ENCODE data around the gene R3HDM1. TPM values are rescaled to one million over a fixed set of nuclear protein-coding genes. Genes with fewer than 3 reads are reported as not detected.

The R3HDM1 gene
- total RNA-seq, 2 experiments from 2014 or later: 66.5 to 75.8 TPM

DNA sequence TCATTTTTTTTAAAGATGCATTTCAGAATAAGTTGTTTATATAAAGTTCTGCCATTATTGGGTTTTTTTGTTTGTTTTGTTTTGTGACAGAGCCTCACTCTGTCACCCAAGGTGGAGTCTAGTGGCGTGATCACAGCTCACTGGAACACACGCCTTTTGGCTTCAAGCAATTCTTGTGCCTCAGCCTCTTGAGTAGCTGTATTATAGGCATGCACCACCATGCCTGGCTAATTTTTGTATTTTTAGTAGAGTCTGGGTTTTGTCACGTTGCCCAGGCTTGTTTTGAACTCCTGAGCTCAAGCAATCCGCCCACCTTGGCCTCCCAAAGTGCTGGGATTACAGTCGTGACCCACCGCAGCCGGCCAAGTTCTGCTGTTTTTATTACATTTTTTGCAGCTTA lies 72.3 kb downstream of the R3HDM1 start:
- intact Hi-C loops (cut with micrococcal nuclease): no loop called here
- CTCF ChIA-PET: interaction anchor here (0.6 to 3.8 kb wide), 3 partner anchors 104 to 600 kb away, joined by 3 to 10 read pairs (median 3); no protein-coding TSS in a partner anchor

DNA sequence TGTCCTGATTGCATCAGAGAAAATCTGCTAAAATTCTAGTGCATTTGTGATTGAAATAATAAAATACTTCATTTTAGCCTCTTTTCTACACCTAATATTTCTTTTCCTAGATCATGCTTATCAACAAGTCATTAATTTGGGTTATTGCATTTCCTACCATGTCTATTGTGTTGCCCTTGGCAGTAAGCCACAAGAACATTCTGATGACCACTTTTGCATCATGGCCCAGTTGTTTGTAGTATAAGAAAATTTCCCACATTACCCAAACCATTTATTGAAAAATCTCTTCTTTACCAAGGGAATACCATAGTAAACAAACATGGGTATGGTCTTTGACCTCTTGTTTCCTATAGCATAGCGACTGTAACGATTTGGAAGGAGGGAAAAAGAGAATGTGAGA lies 76.3 kb downstream of the R3HDM1 start:
- Mint-ChIP-seq H3K27ac (no peak overlapping the region), H3K4me1 (ENCODE audit: low read depth) (no peaks in the 10 kb centered on the region), H3K4me3 (no peak overlapping the region), H3K36me3 (ENCODE audit: low read depth) (peaks cover 25% of the 10 kb centered on the region), H3K9me3 (no peaks in the 10 kb centered on the region), H3K27me3 (no peaks in the 10 kb centered on the region)
- intact Hi-C loops (cut with micrococcal nuclease): no loop called here
- ATAC-seq (no peak), DNase-seq (no peak)
- ChIA-PET CTCF (no interaction called here), POLR2A (no interaction called here)
- TF ChIP-seq, protein P1, sequence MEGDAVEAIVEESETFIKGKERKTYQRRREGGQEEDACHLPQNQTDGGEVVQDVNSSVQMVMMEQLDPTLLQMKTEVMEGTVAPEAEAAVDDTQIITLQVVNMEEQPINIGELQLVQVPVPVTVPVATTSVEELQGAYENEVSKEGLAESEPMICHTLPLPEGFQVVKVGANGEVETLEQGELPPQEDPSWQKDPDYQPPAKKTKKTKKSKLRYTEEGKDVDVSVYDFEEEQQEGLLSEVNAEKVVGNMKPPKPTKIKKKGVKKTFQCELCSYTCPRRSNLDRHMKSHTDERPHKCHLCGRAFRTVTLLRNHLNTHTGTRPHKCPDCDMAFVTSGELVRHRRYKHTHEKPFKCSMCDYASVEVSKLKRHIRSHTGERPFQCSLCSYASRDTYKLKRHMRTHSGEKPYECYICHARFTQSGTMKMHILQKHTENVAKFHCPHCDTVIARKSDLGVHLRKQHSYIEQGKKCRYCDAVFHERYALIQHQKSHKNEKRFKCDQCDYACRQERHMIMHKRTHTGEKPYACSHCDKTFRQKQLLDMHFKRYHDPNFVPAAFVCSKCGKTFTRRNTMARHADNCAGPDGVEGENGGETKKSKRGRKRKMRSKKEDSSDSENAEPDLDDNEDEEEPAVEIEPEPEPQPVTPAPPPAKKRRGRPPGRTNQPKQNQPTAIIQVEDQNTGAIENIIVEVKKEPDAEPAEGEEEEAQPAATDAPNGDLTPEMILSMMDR (IDR thresholded peaks at IDR 0.05): no peak

More for the DNA sequence above, 72.3 kb downstream of the R3HDM1 start:
- no peaks in the 10 kb centered on the region for H3K9me3 Mint-ChIP-seq
- H3K27me3 Mint-ChIP-seq: no peaks in the 10 kb centered on the region
- no peak overlapping the region for H3K27ac Mint-ChIP-seq
- no peak overlapping the region for H3K4me3 Mint-ChIP-seq
- no peak for ATAC-seq
- TF ChIP-seq, protein P1 (IDR thresholded peaks at IDR 0.05): no peak
- H3K4me1 Mint-ChIP-seq (ENCODE audit: low read depth): no peaks in the 10 kb centered on the region
- DNase-seq: no peak
- POLR2A ChIA-PET: no interaction called here
- peaks cover 21% of the 10 kb centered on the region for H3K36me3 Mint-ChIP-seq (ENCODE audit: low read depth)

DNA sequence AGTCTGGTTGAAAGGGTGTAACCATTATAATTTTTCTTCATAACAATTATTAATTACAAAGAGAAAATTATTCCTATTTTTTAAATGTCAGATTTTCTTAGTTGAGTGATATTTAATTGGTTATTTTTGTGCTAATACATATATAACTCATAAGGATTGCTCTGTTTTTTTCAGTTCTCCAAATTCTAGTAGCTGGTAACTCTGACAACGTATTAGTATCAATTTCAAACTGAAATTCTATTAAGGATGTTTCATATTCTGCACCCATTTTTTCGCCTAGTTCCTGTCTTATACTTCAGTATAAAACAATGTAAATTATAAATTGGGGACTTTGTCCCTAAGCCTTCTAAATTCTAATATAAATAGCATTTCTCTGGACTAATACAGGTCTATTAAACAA lies 81.0 kb downstream of the R3HDM1 start:
- ATAC-seq (no peak), DNase-seq (no peak)
- ChIA-PET POLR2A (no interaction called here), CTCF (no interaction called here)
- intact Hi-C loops (cut with micrococcal nuclease): no loop called here
- H3K36me3 Mint-ChIP-seq (ENCODE audit: low read depth): peaks cover 7% of the 10 kb centered on the region
- H3K27ac Mint-ChIP-seq: no peak overlapping the region
- no peaks in the 10 kb centered on the region for H3K27me3 Mint-ChIP-seq
- no peaks in the 10 kb centered on the region for H3K4me1 Mint-ChIP-seq (ENCODE audit: low read depth)
- no peaks in the 10 kb centered on the region for H3K9me3 Mint-ChIP-seq
- no peak overlapping the region for H3K4me3 Mint-ChIP-seq
- TF ChIP-seq, protein P1 (IDR thresholded peaks at IDR 0.05): no peak

DNA sequence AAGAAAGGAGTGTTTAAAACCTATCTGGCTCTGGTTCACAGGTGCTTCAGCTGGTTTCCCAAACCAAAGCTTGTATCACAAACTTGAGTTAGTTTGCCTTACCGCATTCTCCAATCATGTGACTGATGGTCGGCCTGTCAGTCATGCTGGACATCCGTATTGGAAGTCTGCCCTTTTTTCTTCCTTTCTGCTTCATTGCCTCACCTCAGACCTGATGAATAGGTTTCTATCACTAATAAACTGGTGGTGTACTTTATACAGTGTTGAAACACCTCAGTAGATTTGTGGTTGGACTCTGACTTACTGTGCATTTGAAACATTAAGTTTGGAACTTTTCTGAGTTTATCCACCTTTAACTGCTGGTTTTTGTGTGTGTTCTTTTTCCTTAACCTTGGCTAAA lies 84.1 kb downstream of the R3HDM1 start:
- Mint-ChIP-seq H3K27me3 (no peaks in the 10 kb centered on the region), H3K36me3 (ENCODE audit: low read depth) (no peaks in the 10 kb centered on the region), H3K27ac (no peak overlapping the region), H3K4me1 (ENCODE audit: low read depth) (no peaks in the 10 kb centered on the region), H3K9me3 (no peaks in the 10 kb centered on the region), H3K4me3 (no peak overlapping the region)
- ChIA-PET CTCF (no interaction called here), POLR2A (no interaction called here)
- intact Hi-C loops (cut with micrococcal nuclease): no loop called here
- no peak for ATAC-seq
- TF ChIP-seq, protein P1 (IDR thresholded peaks at IDR 0.05): no peak
- DNase-seq: no peak

DNA sequence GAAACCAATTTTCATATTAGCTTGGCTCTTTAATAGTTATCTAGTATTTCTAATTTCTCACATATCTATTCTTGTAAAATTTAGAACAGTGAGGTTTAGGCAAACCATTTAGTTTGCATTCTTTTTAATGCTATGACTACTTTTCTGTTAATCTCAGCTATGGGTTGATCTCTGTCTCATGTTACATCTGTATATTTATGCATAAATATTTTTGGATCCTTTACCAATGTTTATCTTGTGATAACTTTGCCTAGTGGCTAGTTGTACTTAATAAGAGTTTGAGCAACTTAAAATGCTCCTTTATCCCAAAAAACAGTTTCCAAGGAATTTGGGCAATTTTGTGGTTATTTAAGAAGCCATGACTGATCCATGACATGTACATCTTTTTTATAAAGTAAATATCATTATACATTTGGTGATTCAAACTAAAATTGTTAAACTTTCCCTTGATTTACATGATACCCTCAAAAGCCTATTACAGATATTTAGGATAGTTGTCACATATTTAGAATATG lies 86.3 kb downstream of the R3HDM1 start:
- no peaks in the 10 kb centered on the region for H3K4me1 Mint-ChIP-seq (ENCODE audit: low read depth)
- POLR2A ChIA-PET: no interaction called here
- DNase-seq (no peak), ATAC-seq (no peak)
- intact Hi-C loops (cut with micrococcal nuclease): no loop called here
- TF ChIP-seq, protein P1 (IDR thresholded peaks at IDR 0.05): no peak
- no peaks in the 10 kb centered on the region for H3K9me3 Mint-ChIP-seq
- no peaks in the 10 kb centered on the region for H3K27me3 Mint-ChIP-seq
- peaks cover 2% of the 10 kb centered on the region for H3K36me3 Mint-ChIP-seq (ENCODE audit: low read depth)
- no peak overlapping the region for H3K4me3 Mint-ChIP-seq
- CTCF ChIA-PET: no interaction called here
- H3K27ac Mint-ChIP-seq: no peak overlapping the region

All from activated CD8-positive, alpha-beta T cell treated with anti-CD3 and anti-CD28 coated beads for 36 hours (primary cell).